C4-2B (cell line): Measurements from ENCODE around the gene ATP8B3.
A peak's percentile ranks its signal among the peaks of the same experiment; 100 is the strongest.

Experiments used
- H3K27ac ChIP-seq: fragments of 450-650 bp; 2 replicates; pipeline ENCODE4 v1.5.1; 2017
- CTCF ChIP-seq: fragments of 450-650 bp; conservative IDR thresholded peaks from 2 replicates; pipeline ENCODE4 v1.5.1; 2017; ENCODE audit warnings: mild to moderate bottlenecking
- ZFX ChIP-seq: fragments of 450-650 bp; IDR thresholded peaks from 2 replicates; pipeline ENCODE4 v1.6.1; 2017

Gene ATP8B3

GRCh38 chr19:1854542-1855039 is 42.5 kb upstream of the ATP8B3 start:
- TF ChIP-seq ZFX (no peak), CTCF (no peak)
- peak overlapping the region; percentile 51 for H3K27ac ChIP-seq

- H3K27ac ChIP-seq: peak overlapping the region; percentile 51; the same call in 1 of the 2 replicates
- TF ChIP-seq CTCF: no peak
Measured at GRCh38 chr19:1854039-1854541, 42.0 kb upstream of the ATP8B3 start.

DNA sequence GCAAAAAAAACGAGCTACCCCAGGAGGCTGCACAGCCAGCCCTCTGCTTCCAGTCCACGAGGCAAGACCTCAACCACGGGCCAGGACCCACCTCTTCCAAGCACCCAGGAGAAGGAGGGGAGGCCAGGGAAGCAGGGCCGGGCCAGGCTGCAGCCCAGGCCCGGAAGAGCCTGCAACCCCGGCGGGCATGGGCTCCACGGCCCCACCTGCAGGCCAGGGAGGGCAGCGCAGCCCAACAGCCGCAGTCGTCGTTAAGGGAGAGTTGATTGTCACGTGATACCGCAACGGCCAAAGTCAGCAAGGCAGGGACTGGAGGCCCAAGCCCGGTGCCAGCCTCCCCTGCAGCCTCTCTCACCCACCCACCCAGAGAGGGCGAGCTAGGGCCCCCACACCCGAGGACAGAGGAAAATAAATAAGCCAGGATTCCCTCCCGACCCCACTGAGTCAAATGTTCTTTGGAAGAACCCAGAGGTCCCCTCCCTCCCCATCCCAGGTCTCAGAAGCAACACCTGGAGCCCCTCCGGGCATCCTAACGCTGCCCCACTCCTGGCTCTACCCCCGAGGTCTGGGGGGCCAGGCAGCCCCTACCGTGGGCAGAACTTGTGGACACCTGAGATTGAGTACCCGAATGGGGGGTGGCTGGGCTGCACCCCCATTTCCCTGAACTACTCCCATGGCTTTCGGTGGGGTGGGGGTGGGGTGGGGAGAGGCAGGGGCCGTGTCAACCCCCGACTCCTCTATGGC is 41.4 kb upstream of the ATP8B3 start:
- TF ChIP-seq CTCF (peak; percentile 96), ZFX (no peak)
- peak overlapping the region; percentile 51 for H3K27ac ChIP-seq

- peak overlapping the region; percentile 51; the same call in 1 of the 2 replicates for H3K27ac ChIP-seq
- TF ChIP-seq ZFX (no peak), CTCF (no peak)
Measured at GRCh38 chr19:1852581-1853128, 40.6 kb upstream of the ATP8B3 start.

- H3K27ac ChIP-seq: no peak overlapping the region
- no peak for TF ChIP-seq ZFX
- no peak for TF ChIP-seq CTCF
Measured at GRCh38 chr19:1851654-1852580, 39.8 kb upstream of the ATP8B3 start.

DNA sequence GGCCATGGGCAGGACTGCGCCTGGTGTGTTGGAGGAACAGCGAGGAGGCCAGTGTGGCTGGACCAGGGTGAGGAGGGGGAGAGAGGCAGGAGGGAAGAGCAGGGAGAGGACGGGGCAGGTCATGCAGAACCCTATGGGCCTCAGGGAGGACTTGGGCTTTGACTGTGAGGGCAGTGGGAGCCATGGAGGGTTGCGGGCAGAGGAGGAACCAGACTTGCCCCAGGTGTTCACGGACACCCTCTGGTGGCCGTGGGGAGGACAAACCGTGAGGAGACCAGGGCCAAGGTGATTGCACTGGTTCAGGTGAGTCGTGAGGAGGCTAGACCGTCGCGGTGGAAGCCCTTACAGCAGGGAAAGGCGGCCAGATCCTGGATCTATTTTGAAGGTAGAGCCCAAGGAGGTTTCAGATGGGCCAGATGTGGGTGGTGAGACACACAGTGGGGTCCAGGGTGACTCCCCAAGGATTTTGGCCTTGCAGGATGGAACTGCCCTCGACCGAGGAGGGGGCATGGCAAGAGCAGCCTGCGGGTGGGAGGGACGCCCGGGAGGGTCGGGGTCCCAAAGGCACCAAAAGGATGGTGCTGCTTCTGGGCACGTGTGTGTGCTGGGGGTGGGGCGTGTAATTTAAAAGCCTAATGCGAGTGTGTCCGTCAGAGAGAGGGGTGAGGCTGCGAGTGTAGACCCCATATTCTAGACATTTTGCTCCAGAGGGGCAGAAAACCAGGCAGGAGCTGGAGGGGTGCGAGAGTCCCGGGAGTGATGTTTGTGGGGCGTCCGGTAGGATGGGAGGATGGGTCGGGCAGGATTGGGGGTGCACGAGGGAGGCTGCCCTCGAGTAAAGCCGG is 39.0 kb upstream of the ATP8B3 start:
- no peak overlapping the region for H3K27ac ChIP-seq
- peak; percentile 34 for TF ChIP-seq CTCF
- TF ChIP-seq ZFX: no peak
